Neural cell (in vitro differentiated cells): Measurements from ENCODE around the gene PEX12. TPM values are rescaled to one million over a fixed set of nuclear protein-coding genes. Genes with fewer than 3 reads are reported as not detected.
A peak's percentile ranks its signal among the peaks of the same experiment; 100 is the strongest.

Experiments used
- H2AFZ ChIP-seq: fragments of 200-600, 300-800 bp; sonication (generic), shearing (Covaris generic); 2 replicates; pipeline ENCODE4 v1.6.0; 2014; ENCODE audit warnings: low read depth, mild to moderate bottlenecking, antibody characterized with exemption, low read length, moderate library complexity
- H3F3A ChIP-seq: fragments of 200-600 bp; shearing (Covaris generic); 2 replicates; pipeline ENCODE4 v1.6.1; 2016; ENCODE audit warnings: mild to moderate bottlenecking, moderate library complexity, mixed read lengths, antibody characterized with exemption, low read length; ENCODE audit not compliant: insufficient read depth, poor library complexity, severe bottlenecking
- H3K27ac ChIP-seq: fragments of 200-600, 300-800 bp; sonication (generic), shearing (Covaris generic); 2 replicates; pipeline ENCODE4 v1.5.1; 2014; ENCODE audit warnings: mild to moderate bottlenecking, low read length, moderate library complexity
- H3K27me3 ChIP-seq: fragments of 300-800, 200-600 bp; sonication (generic), shearing (Covaris generic); 2 replicates; pipeline ENCODE4 v1.6.0; 2014; ENCODE audit warnings: mild to moderate bottlenecking, low read depth, low read length, moderate library complexity; ENCODE audit not compliant: insufficient read depth
- H3K36me3 ChIP-seq: fragments of 300-800, 200-600 bp; sonication (generic), shearing (Covaris generic); 2 replicates; pipeline ENCODE4 v1.5.1; 2014; ENCODE audit warnings: mild to moderate bottlenecking, antibody characterized with exemption, low read length, moderate library complexity; ENCODE audit not compliant: insufficient read depth
- H3K4me2 ChIP-seq: fragments of 300-800, 200-600 bp; sonication (generic), shearing (Covaris generic); 2 replicates; pipeline ENCODE4 v1.6.0; 2014; ENCODE audit warnings: mild to moderate bottlenecking, low read length
- H3K4me3 ChIP-seq: fragments of 300-800, 200-600 bp; sonication (generic), shearing (Covaris generic); 2 replicates; pipeline ENCODE4 v1.5.1; 2014; ENCODE audit warnings: mild to moderate bottlenecking, low read length, moderate library complexity
- H3K79me2 ChIP-seq: fragments of 200-600 bp; shearing (Covaris generic); replicated peaks from 2 replicates; pipeline ENCODE4 v1.6.0; 2014; ENCODE audit warnings: mild to moderate bottlenecking, low read length, moderate library complexity; ENCODE audit not compliant: insufficient read depth
- H3K9ac ChIP-seq: fragments of 300-800, 200-600 bp; sonication (generic), shearing (Covaris generic); 2 replicates; pipeline ENCODE4 v1.6.1; 2016; ENCODE audit warnings: mild to moderate bottlenecking, low read length, mixed read lengths
- H3K9me2 ChIP-seq: fragments of 200-600 bp; shearing (Covaris generic); 2 replicates; pipeline ENCODE4 v1.6.1; 2016; ENCODE audit warnings: mild to moderate bottlenecking, low read length, mixed read lengths; ENCODE audit not compliant: insufficient read depth
- H3K9me3 ChIP-seq: fragments of 200-600, 300-800 bp; sonication (generic), shearing (Covaris generic); 2 replicates; pipeline ENCODE4 v1.6.1; 2016; ENCODE audit warnings: mild to moderate bottlenecking, mixed run types, low read length, moderate library complexity, mixed read lengths
- H4K20me1 ChIP-seq: fragments of 200-600 bp; shearing (Covaris generic); 2 replicates; pipeline ENCODE4 v1.6.1; 2016; ENCODE audit warnings: mild to moderate bottlenecking, mixed run types; ENCODE audit not compliant: insufficient read depth
- EZH2 ChIP-seq: fragments of 200-600, 300-800 bp; shearing (Covaris generic), sonication (generic); IDR thresholded peaks from 2 replicates; pipeline ENCODE4 v1.6.1; 2014; ENCODE audit warnings: antibody characterized with exemption, low read length, borderline replicate concordance, mild to moderate bottlenecking; ENCODE audit not compliant: insufficient read depth, poor library complexity, severe bottlenecking
- POLR2AphosphoS5 ChIP-seq: IDR thresholded peaks from 2 replicates; pipeline ENCODE4 v1.6.1; 2012
- RAD21 ChIP-seq: fragments of 450-650 bp; conservative IDR thresholded peaks from 2 replicates; pipeline ENCODE4 v1.6.1; 2014; ENCODE audit warnings: antibody characterized with exemption, mild to moderate bottlenecking, moderate library complexity
- SMC3 ChIP-seq: fragments of 450-650 bp; conservative IDR thresholded peaks from 2 replicates; pipeline ENCODE4 v1.6.1; 2014; ENCODE audit warnings: antibody characterized with exemption, mild to moderate bottlenecking, moderate library complexity; ENCODE audit not compliant: poor library complexity
- polyA plus RNA-seq: library from polyadenylated mRNA; depleted of rRNA; stranded (reverse); fragments of >200 nt; gene quantifications from 2 replicates; pipeline ENCODE4 v1.2.3, GENCODE V29; 2014
- TF ChIP-seq, protein P1 (sequence below): IDR thresholded peaks from 2 replicates; pipeline ENCODE4 v1.6.1; 2012; ENCODE audit warnings: borderline replicate concordance
- TF ChIP-seq, protein P2 (sequence below): fragments of 450-650 bp; IDR thresholded peaks from 2 replicates; pipeline ENCODE4 v1.5.1; 2014; ENCODE audit warnings: antibody characterized with exemption, mild to moderate bottlenecking, moderate library complexity; ENCODE audit not compliant: poor library complexity, severe bottlenecking

Gene PEX12
- polyA plus RNA-seq, 1 donor from 2014 or later, result 3.8 TPM

- Histone ChIP-seq H3F3A (no peaks in the 10 kb centered on the region), H3K79me2 (no peaks in the 10 kb centered on the region), H3K36me3 (no peaks in the 10 kb centered on the region), H3K4me3 (no peak overlapping the region), H4K20me1 (no peaks in the 10 kb centered on the region), H3K9ac (no peak overlapping the region), H3K9me2 (no peaks in the 10 kb centered on the region), H3K27me3 (peaks cover 5% of the 10 kb centered on the region), H3K27ac (no peak overlapping the region), H2AFZ (no peak overlapping the region), H3K9me3 (no peaks in the 10 kb centered on the region), H3K4me2 (no peak overlapping the region)
- TF ChIP-seq RAD21, result no peak
- TF ChIP-seq, protein P1, sequence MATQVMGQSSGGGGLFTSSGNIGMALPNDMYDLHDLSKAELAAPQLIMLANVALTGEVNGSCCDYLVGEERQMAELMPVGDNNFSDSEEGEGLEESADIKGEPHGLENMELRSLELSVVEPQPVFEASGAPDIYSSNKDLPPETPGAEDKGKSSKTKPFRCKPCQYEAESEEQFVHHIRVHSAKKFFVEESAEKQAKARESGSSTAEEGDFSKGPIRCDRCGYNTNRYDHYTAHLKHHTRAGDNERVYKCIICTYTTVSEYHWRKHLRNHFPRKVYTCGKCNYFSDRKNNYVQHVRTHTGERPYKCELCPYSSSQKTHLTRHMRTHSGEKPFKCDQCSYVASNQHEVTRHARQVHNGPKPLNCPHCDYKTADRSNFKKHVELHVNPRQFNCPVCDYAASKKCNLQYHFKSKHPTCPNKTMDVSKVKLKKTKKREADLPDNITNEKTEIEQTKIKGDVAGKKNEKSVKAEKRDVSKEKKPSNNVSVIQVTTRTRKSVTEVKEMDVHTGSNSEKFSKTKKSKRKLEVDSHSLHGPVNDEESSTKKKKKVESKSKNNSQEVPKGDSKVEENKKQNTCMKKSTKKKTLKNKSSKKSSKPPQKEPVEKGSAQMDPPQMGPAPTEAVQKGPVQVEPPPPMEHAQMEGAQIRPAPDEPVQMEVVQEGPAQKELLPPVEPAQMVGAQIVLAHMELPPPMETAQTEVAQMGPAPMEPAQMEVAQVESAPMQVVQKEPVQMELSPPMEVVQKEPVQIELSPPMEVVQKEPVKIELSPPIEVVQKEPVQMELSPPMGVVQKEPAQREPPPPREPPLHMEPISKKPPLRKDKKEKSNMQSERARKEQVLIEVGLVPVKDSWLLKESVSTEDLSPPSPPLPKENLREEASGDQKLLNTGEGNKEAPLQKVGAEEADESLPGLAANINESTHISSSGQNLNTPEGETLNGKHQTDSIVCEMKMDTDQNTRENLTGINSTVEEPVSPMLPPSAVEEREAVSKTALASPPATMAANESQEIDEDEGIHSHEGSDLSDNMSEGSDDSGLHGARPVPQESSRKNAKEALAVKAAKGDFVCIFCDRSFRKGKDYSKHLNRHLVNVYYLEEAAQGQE, result no peak
- TF ChIP-seq, protein P2, sequence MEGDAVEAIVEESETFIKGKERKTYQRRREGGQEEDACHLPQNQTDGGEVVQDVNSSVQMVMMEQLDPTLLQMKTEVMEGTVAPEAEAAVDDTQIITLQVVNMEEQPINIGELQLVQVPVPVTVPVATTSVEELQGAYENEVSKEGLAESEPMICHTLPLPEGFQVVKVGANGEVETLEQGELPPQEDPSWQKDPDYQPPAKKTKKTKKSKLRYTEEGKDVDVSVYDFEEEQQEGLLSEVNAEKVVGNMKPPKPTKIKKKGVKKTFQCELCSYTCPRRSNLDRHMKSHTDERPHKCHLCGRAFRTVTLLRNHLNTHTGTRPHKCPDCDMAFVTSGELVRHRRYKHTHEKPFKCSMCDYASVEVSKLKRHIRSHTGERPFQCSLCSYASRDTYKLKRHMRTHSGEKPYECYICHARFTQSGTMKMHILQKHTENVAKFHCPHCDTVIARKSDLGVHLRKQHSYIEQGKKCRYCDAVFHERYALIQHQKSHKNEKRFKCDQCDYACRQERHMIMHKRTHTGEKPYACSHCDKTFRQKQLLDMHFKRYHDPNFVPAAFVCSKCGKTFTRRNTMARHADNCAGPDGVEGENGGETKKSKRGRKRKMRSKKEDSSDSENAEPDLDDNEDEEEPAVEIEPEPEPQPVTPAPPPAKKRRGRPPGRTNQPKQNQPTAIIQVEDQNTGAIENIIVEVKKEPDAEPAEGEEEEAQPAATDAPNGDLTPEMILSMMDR, result peak; percentile 7
Measured at GRCh38 chr17:35539659-35540026, 38.7 kb downstream of the PEX12 start.

GRCh38 chr17:35537601-35538141, 40.7 kb downstream of the PEX12 start, which contains the start of gene SLFN12L:
Gene SLFN12L (minus strand): TSS chr17:35537678. CDS start chr17:35522364, 15,314 bp downstream.
- no peak within 1 kb of the TSS for H2AFZ ChIP-seq
- no peak within 1 kb of the TSS for H3K4me2 ChIP-seq
- TF ChIP-seq, protein P1, result no peak
- TF ChIP-seq POLR2AphosphoS5 (no peak), EZH2 (no peak), SMC3 (no peak)
- TF ChIP-seq, protein P2, result no peak
- no peaks in the 10 kb centered on the region for H3F3A ChIP-seq
- peaks cover 5% of the 10 kb centered on the region for H3K27me3 ChIP-seq
- no peaks in the 10 kb centered on the region for H3K36me3 ChIP-seq
- H3K9me3 ChIP-seq, result no peaks in the 10 kb centered on the region
- no peaks in the 10 kb centered on the region for H3K79me2 ChIP-seq
- no peaks in the 10 kb centered on the region for H4K20me1 ChIP-seq
- H3K9ac ChIP-seq, result no peak within 1 kb of the TSS
- no peaks in the 10 kb centered on the region for H3K9me2 ChIP-seq
- no peak within 1 kb of the TSS for H3K4me3 ChIP-seq
- H3K27ac ChIP-seq, result no peak within 1 kb of the TSS
